Subcutaneous abdominal adipose tissue (tissue), 5 donors: Measurements from ENCODE around the gene PLCB3.

Experiments
- H3K27ac ChIP-seq: one replicate; pipeline ENCODE4 v1.7.0; 2013; ENCODE audit warnings: low read depth, mild to moderate bottlenecking, inconsistent platforms, low read length, moderate library complexity
- H3K27me3 ChIP-seq, 5 donors: one replicate each; pipeline ENCODE4 v1.7.0; 2013; ENCODE audit warnings: low read length in 5 of 5, inconsistent platforms in 1 of 5; ENCODE audit not compliant: control insufficient read depth in 5 of 5, insufficient read depth in 4 of 5
- H3K36me3 ChIP-seq, 5 donors: one replicate each; pipeline ENCODE4 v1.7.0; 2013; ENCODE audit warnings: low read length in 5 of 5; ENCODE audit not compliant: control insufficient read depth in 5 of 5, insufficient read depth in 5 of 5
- H3K4me1 ChIP-seq, 5 donors: one replicate each; pipeline ENCODE4 v1.7.0; 2013; ENCODE audit warnings: low read length in 5 of 5, mild to moderate bottlenecking in 3 of 5, moderate library complexity in 1 of 5; ENCODE audit not compliant: control insufficient read depth in 5 of 5, insufficient read depth in 5 of 5
- H3K4me3 ChIP-seq, 5 donors: one replicate each; pipeline ENCODE4 v1.7.0; 2013; ENCODE audit warnings: low read length in 5 of 5, low read depth in 1 of 5
- H3K9ac ChIP-seq, 5 donors: one replicate each; pipeline ENCODE4 v1.7.0; 2013; ENCODE audit warnings: low read length in 5 of 5, mild to moderate bottlenecking in 4 of 5, moderate library complexity in 3 of 5
- H3K9me3 ChIP-seq, 5 donors: one replicate each; pipeline ENCODE4 v1.7.0; 2013; ENCODE audit warnings: low read length in 5 of 5; ENCODE audit not compliant: control insufficient read depth in 5 of 5
- donor health status: healthy.
- donor health status: healthy.
- donor health status: healthy.
- donor health status: healthy.
- donor health status: healthy.

The PLCB3 gene

GRCh38 chr11:64254326-64254725 lies 3.0 kb downstream of the PLCB3 start:
- Histone ChIP-seq H3K27me3 (no peaks in the 10 kb centered on the region), H3K9ac (no peak overlapping the region), H3K4me3 (no peak overlapping the region), H3K27ac (no peak overlapping the region), H3K36me3 (peaks cover 0 to 49% (median 41%) of the 10 kb centered on the region in 5 donors), H3K9me3 (no peaks in the 10 kb centered on the region), H3K4me1 (peaks cover 0 to 33% (median 31%) of the 10 kb centered on the region in 5 donors)

- Histone ChIP-seq H3K36me3 (peaks cover 0 to 60% (median 52%) of the 10 kb centered on the region in 5 donors), H3K9ac (no peak overlapping the region), H3K4me1 (peaks cover 0 to 33% (median 31%) of the 10 kb centered on the region in 5 donors), H3K27me3 (no peaks in the 10 kb centered on the region), H3K9me3 (no peaks in the 10 kb centered on the region), H3K4me3 (no peak overlapping the region), H3K27ac (no peak overlapping the region)
Observed at GRCh38 chr11:64255135-64256128, 4.1 kb downstream of the PLCB3 start.

GRCh38 chr11:64256300-64256699 lies 5.0 kb downstream of the PLCB3 start:
- H3K36me3 ChIP-seq: peaks cover 0 to 65% (median 55%) of the 10 kb centered on the region in 5 donors
- H3K9ac ChIP-seq: no peak overlapping the region
- no peak overlapping the region for H3K27ac ChIP-seq
- H3K27me3 ChIP-seq: no peaks in the 10 kb centered on the region
- peaks cover 0 to 26% (median 23%) of the 10 kb centered on the region in 5 donors for H3K4me1 ChIP-seq
- H3K9me3 ChIP-seq: no peaks in the 10 kb centered on the region
- H3K4me3 ChIP-seq: no peak overlapping the region

- H3K27me3 ChIP-seq: no peaks in the 10 kb centered on the region
- no peak overlapping the region for H3K9ac ChIP-seq
- H3K36me3 ChIP-seq: peaks cover 0 to 85% (median 73%) of the 10 kb centered on the region in 5 donors
- no peaks in the 10 kb centered on the region for H3K9me3 ChIP-seq
- H3K27ac ChIP-seq: no peak overlapping the region
- no peak overlapping the region for H3K4me3 ChIP-seq
- peaks cover 0 to 9% (median 5%) of the 10 kb centered on the region in 5 donors for H3K4me1 ChIP-seq
Observed at GRCh38 chr11:64258356-64258755, 7.0 kb downstream of the PLCB3 start.

GRCh38 chr11:64258946-64259532 lies 7.7 kb downstream of the PLCB3 start:
- Histone ChIP-seq H3K4me1 (peaks cover 0 to 2% (median 0%) of the 10 kb centered on the region in 5 donors), H3K9me3 (no peaks in the 10 kb centered on the region), H3K36me3 (peaks cover 0 to 92% (median 80%) of the 10 kb centered on the region in 5 donors), H3K9ac (no peak overlapping the region), H3K27me3 (no peaks in the 10 kb centered on the region), H3K4me3 (no peak overlapping the region), H3K27ac (no peak overlapping the region)

- H3K9me3 ChIP-seq: no peaks in the 10 kb centered on the region
- no peaks in the 10 kb centered on the region for H3K27me3 ChIP-seq
- no peak overlapping the region for H3K4me3 ChIP-seq
- H3K36me3 ChIP-seq: peaks cover 0 to 92% (median 83%) of the 10 kb centered on the region in 5 donors
- no peak overlapping the region for H3K9ac ChIP-seq
- H3K4me1 ChIP-seq: no peaks in the 10 kb centered on the region
- no peak overlapping the region for H3K27ac ChIP-seq
Observed at GRCh38 chr11:64259533-64260067, 8.3 kb downstream of the PLCB3 start.

GRCh38 chr11:64260147-64260708 lies 8.9 kb downstream of the PLCB3 start:
- no peak overlapping the region for H3K4me3 ChIP-seq
- no peaks in the 10 kb centered on the region for H3K27me3 ChIP-seq
- H3K27ac ChIP-seq: no peak overlapping the region
- peaks cover 0 to 90% (median 79%) of the 10 kb centered on the region in 5 donors for H3K36me3 ChIP-seq
- no peak overlapping the region for H3K9ac ChIP-seq
- H3K9me3 ChIP-seq: no peaks in the 10 kb centered on the region
- no peaks in the 10 kb centered on the region for H3K4me1 ChIP-seq

- no peak overlapping the region for H3K9ac ChIP-seq
- H3K4me1 ChIP-seq: peaks cover 0 to 2% (median 0%) of the 10 kb centered on the region in 5 donors
- no peaks in the 10 kb centered on the region for H3K27me3 ChIP-seq
- H3K4me3 ChIP-seq: no peak overlapping the region
- no peaks in the 10 kb centered on the region for H3K9me3 ChIP-seq
- H3K27ac ChIP-seq: no peak overlapping the region
- peaks cover 0 to 91% (median 80%) of the 10 kb centered on the region in 5 donors for H3K36me3 ChIP-seq
Observed at GRCh38 chr11:64261556-64262080, 10.3 kb downstream of the PLCB3 start.

- Histone ChIP-seq H3K4me1 (peaks cover 0 to 8% (median 5%) of the 10 kb centered on the region in 5 donors), H3K9ac (no peak overlapping the region), H3K27me3 (no peaks in the 10 kb centered on the region), H3K27ac (no peak overlapping the region), H3K4me3 (no peak overlapping the region), H3K36me3 (peaks cover 0 to 85% (median 78%) of the 10 kb centered on the region in 5 donors), H3K9me3 (no peaks in the 10 kb centered on the region)
Observed at GRCh38 chr11:64262271-64263002, 11.1 kb downstream of the PLCB3 start.
